ENCODE measurements around the gene ZC3H7A. TPM values are rescaled to one million over a fixed set of nuclear protein-coding genes. Genes with fewer than 3 reads are reported as not detected.
A peak's percentile ranks its signal among the peaks of the same experiment; 100 is the strongest.

ZC3H7A gene
- total and polyA plus RNA-seq, 2 of the 13 experiments (the other 11 are each of a cell fraction or from before 2014, with no cell fraction given): 29.2 to 36.8 TPM

- TF ChIP-seq PRDM10 (CRISPR knock-in tag; IDR thresholded peaks at IDR 0.05; ENCODE audit: low read depth) (0 out of 2 replicates have a peak, but pooled peaks have one; percentile 17), ZBTB37 (CRISPR knock-in tag; IDR thresholded peaks at IDR 0.05) (0 out of 2 replicates have a peak, but pooled peaks have one; percentile 30), ATF4 (CRISPR knock-in tag; IDR thresholded peaks at IDR 0.05) (no peak), MTERF4 (CRISPR knock-in tag; IDR thresholded peaks at IDR 0.05) (no peak), NR0B2 (CRISPR knock-in tag; IDR thresholded peaks at IDR 0.05) (peak; percentile 55; the same call in 1 of the 2 replicates), MAX (IDR thresholded peaks at IDR 0.05) (peak; percentile 52; the same call in 1 of the 2 replicates), RNF2 (conservative IDR thresholded peaks at IDR 0.05; ENCODE audit: low read depth) (no peak), EHMT2 (IDR thresholded peaks at IDR 0.05; ENCODE audit: borderline replicate concordance, low read depth, low read length) (no peak), IKZF5 (CRISPR knock-in tag; IDR thresholded peaks at IDR 0.05) (peak; percentile 72), ZNF557 (CRISPR knock-in tag; IDR thresholded peaks at IDR 0.05) (no peak; the same call in 1 of the 2 replicates), CEBPG (CRISPR knock-in tag; IDR thresholded peaks at IDR 0.05) (0 out of 2 replicates have a peak, but pooled peaks have one; percentile 9), MXD1 (CRISPR knock-in tag; IDR thresholded peaks at IDR 0.05) (peak; percentile 35; the same call in 1 of the 2 replicates), PRMT3 (CRISPR knock-in tag; IDR thresholded peaks at IDR 0.05; ENCODE audit: borderline replicate concordance, low read depth) (no peak), ETV5 (CRISPR knock-in tag; IDR thresholded peaks at IDR 0.05; ENCODE audit: borderline replicate concordance) (peak; percentile 87), ZBTB25 (CRISPR knock-in tag; IDR thresholded peaks at IDR 0.05) (peak; percentile 96)
Measured at GRCh38 chr16:11796227-11797165, 562 bp downstream of the ZC3H7A start (continued).

All from HepG2 (cell line).